HG03378 (cell line): Measurements from ENCODE around the gene ZBTB17.

ENCODE experiments used
- ATAC-seq: cut with Tn5 transposase; IDR thresholded peaks from one replicate; pipeline ENCODE4 v1.9.1; 2021; ENCODE audit warnings: mild to moderate bottlenecking, moderate library complexity; ENCODE audit not compliant: unreplicated experiment

Gene ZBTB17

GRCh38 chr1:15948091-15948591 is 27.8 kb downstream of the ZBTB17 start:
- no peak for ATAC-seq

- ATAC-seq: no peak
Measured at GRCh38 chr1:15947382-15948090, 28.4 kb downstream of the ZBTB17 start.

- no peak for ATAC-seq
Measured at GRCh38 chr1:15946571-15947381, 29.1 kb downstream of the ZBTB17 start.

GRCh38 chr1:15945832-15946448 is 30.0 kb downstream of the ZBTB17 start:
- ATAC-seq: no peak

- no peak for ATAC-seq
Measured at GRCh38 chr1:15945011-15945831, 30.7 kb downstream of the ZBTB17 start.

- no peak for ATAC-seq
Measured at GRCh38 chr1:15944308-15945010, 31.4 kb downstream of the ZBTB17 start.

- no peak for ATAC-seq
Measured at GRCh38 chr1:15943992-15944307, 32.0 kb downstream of the ZBTB17 start.

- ATAC-seq: no peak
Measured at GRCh38 chr1:15943328-15943991, 32.4 kb downstream of the ZBTB17 start.

GRCh38 chr1:15942661-15943327 is 33.1 kb downstream of the ZBTB17 start:
- ATAC-seq: no peak

- no peak for ATAC-seq
Measured at GRCh38 chr1:15941899-15942660, 33.8 kb downstream of the ZBTB17 start.

GRCh38 chr1:15941044-15941840 is 34.7 kb downstream of the ZBTB17 start:
- no peak for ATAC-seq

- ATAC-seq: no peak
Measured at GRCh38 chr1:15940110-15941043, 35.5 kb downstream of the ZBTB17 start.

GRCh38 chr1:15939181-15940109 is 36.5 kb downstream of the ZBTB17 start:
- ATAC-seq: no peak

- ATAC-seq: no peak
Measured at GRCh38 chr1:15938628-15939161, 37.2 kb downstream of the ZBTB17 start.

- no peak for ATAC-seq
Measured at GRCh38 chr1:15937706-15938168, 38.2 kb downstream of the ZBTB17 start.
